ENCODE measurements around the gene KLHL29. TPM values are rescaled to one million over a fixed set of nuclear protein-coding genes. Genes with fewer than 3 reads are reported as not detected.
A peak's percentile ranks its signal among the peaks of the same experiment; 100 is the strongest.

Gene KLHL29
- total RNA-seq, 4 donors from 2014 or later: 39.6 to 52.0 (median 40.4) TPM

DNA sequence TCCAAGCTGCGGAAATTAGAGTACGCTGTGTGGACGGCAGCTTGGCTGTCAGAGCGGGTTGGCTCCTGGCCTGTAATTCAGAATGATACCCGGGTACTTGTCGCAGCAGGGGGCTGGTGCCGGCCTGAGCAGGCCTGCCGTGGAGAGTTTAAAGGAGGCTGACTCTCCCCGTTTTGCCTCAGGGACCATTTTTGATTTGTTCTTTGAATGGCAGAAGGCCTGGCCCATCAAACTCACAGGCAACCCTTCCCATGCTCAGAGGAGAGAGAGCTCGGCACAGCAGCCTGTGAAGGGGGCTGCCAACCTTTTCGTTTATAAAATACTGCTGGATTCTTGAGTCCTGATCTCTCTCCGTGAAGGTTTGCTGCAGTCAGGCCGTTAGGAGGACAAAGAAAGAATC, 151.3 kb downstream of the KLHL29 start:
- peak overlapping the region in 3 of 4 donors; percentile 27 to 77 (median 66) for H3K27ac ChIP-seq
- H3K27me3 ChIP-seq: no peaks in the 10 kb centered on the region
- DNase-seq (ENCODE audit: low spot score in 2 of 2): no peak

DNA sequence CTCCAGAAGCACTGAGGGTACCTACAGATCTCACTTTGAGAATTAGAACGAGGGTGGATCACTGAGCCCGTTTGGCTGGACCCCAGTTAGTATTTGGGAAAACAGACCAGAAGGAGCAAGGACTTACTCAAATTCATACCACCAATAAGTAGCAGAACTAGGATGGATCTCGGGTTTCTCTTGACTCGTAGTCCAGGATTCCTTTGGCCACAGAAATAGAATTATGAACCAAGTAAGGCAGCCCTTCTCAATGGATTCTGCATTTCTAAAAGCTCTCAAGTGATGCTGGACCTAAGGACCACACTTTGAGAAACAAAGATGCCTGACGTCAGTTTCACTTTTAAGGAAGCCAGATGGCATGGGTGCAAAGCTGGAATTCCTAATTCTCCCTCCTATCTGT, 153.0 kb downstream of the KLHL29 start:
- no peaks in the 10 kb centered on the region for H3K27me3 ChIP-seq
- TF ChIP-seq EP300 (IDR thresholded peaks at IDR 0.05): no peak
- TF ChIP-seq POLR2A (IDR thresholded peaks at IDR 0.05): no peak
- TF ChIP-seq, protein P1, sequence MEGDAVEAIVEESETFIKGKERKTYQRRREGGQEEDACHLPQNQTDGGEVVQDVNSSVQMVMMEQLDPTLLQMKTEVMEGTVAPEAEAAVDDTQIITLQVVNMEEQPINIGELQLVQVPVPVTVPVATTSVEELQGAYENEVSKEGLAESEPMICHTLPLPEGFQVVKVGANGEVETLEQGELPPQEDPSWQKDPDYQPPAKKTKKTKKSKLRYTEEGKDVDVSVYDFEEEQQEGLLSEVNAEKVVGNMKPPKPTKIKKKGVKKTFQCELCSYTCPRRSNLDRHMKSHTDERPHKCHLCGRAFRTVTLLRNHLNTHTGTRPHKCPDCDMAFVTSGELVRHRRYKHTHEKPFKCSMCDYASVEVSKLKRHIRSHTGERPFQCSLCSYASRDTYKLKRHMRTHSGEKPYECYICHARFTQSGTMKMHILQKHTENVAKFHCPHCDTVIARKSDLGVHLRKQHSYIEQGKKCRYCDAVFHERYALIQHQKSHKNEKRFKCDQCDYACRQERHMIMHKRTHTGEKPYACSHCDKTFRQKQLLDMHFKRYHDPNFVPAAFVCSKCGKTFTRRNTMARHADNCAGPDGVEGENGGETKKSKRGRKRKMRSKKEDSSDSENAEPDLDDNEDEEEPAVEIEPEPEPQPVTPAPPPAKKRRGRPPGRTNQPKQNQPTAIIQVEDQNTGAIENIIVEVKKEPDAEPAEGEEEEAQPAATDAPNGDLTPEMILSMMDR (IDR thresholded peaks at IDR 0.05): no peak
- no peaks in the 10 kb centered on the region for H3K9me3 ChIP-seq
- H3K4me3 ChIP-seq: no peak overlapping the region
- no peak for DNase-seq (ENCODE audit: low spot score in 2 of 2)
- H3K27ac ChIP-seq: peak overlapping the region in 3 of 4 donors; percentile 27 to 77 (median 70)
- WGBS, 2 donors: 72 to 73% methylated on average over 5 of the region's 5 CpGs
- H3K36me3 ChIP-seq: no peaks in the 10 kb centered on the region
- peaks cover 0 to 89% (median 25%) of the 10 kb centered on the region in 4 donors for H3K4me1 ChIP-seq

More for the DNA sequence above, 151.3 kb downstream of the KLHL29 start:
- no peak overlapping the region for H3K4me3 ChIP-seq
- no peaks in the 10 kb centered on the region for H3K9me3 ChIP-seq
- no peak for TF ChIP-seq EP300 (IDR thresholded peaks at IDR 0.05)
- no peak for TF ChIP-seq POLR2A (IDR thresholded peaks at IDR 0.05)
- TF ChIP-seq, protein P1 (IDR thresholded peaks at IDR 0.05): no peak
- H3K4me1 ChIP-seq: peaks cover 0 to 89% (median 27%) of the 10 kb centered on the region in 4 donors
- 49 to 64% methylated on average over 13 of the region's 13 CpGs for WGBS, 2 donors
- H3K36me3 ChIP-seq: no peaks in the 10 kb centered on the region

DNA sequence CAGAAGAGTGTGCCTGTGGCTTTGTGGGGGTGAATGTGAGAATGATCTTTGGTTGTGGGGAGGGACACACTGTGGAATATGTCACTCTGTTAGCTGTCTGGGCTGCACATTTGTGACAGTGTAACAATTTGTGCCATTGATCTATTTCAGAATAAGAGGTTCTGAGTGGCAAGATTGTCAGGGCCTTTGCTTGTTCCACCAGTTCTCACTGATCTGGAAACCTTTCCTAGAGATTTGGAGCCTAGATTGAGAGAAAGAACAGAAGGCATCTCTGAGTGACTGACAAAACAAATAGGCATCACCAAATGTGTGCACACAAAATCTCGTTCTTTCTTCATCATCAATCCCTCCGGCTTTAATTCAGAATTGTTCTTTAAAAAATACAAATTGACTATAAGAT, 153.6 kb downstream of the KLHL29 start:
- TF ChIP-seq POLR2A (IDR thresholded peaks at IDR 0.05) (no peak), EP300 (IDR thresholded peaks at IDR 0.05) (no peak)
- TF ChIP-seq, protein P1 (IDR thresholded peaks at IDR 0.05): no peak
- H3K9me3 ChIP-seq: no peaks in the 10 kb centered on the region
- WGBS, 2 donors: 62 to 73% methylated on average over 2 of the region's 2 CpGs
- H3K4me3 ChIP-seq: no peak overlapping the region
- no peak for DNase-seq (ENCODE audit: low spot score in 2 of 2)
- H3K27ac ChIP-seq: peak overlapping the region in 3 of 4 donors; percentile 27 to 77 (median 70)
- peaks cover 0 to 88% (median 26%) of the 10 kb centered on the region in 4 donors for H3K4me1 ChIP-seq
- H3K27me3 ChIP-seq: no peaks in the 10 kb centered on the region
- H3K36me3 ChIP-seq: no peaks in the 10 kb centered on the region

DNA sequence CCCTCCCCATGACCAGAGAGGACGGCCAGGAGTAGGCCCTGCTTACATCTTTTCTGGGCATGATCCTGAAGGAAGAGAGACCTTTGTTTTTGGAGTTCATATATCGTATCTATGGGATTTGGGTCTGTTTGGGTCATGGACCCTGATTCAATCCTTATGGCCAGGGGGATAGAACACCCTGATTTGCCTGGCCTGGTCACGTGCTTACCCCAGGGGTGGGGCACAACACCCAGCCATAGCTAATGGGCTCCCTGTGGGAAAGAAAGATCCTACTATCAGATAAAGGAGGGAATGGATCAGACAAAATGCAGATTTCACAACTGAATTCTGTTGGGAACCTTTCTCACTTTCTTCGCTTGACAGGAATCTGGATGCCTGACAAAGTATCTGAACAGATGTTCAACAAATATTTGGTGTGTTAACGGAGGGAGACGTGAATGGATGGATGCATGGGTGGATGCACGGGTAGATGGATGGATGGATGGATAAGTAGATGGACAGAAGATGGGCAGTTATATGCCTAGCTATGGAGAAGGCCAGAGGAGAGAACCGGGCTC, 155.9 kb downstream of the KLHL29 start:
- WGBS, 2 donors: 87 to 91% methylated on average over 8 of the region's 8 CpGs
- Histone ChIP-seq H3K27me3 (no peaks in the 10 kb centered on the region), H3K4me1 (peaks cover 0 to 89% (median 28%) of the 10 kb centered on the region in 4 donors)

DNA sequence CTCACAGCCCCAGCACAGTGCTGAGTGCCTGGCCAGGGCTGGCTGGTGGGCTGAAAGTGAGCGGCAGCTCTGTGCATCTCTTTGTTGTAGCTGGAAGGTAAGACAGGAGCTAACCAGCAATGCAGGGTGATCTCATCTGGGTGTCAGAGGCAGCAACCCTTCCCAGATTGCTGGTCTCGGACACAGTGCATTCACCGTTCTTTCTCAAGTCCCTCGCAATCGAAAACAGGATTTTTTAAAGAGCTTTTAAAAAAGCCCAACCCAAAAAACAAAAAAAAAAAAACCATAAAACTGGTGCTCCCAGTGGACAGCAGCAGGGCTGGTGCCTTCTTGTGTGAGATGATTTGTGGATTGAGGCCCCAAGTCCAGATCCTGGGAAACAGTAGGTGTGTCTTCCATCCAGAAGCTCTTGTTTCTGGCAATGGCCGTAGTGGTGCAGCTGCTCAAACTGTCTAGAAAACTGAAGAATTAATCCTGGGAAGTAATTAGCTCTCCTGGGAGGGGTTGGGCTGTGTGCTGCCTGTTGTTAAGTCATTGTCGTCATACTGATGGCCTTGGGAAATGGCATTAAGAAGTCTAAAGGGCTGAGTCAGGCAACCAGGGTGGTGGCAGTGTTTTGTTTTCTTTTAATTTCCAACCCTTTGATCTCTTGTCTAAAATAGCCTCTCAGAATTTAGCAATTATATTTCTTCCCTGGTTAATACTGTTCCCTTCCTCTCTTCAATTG, 156.7 kb downstream of the KLHL29 start:
- H3K9me3 ChIP-seq: no peaks in the 10 kb centered on the region
- no peak for TF ChIP-seq POLR2A (IDR thresholded peaks at IDR 0.05)
- TF ChIP-seq EP300 (IDR thresholded peaks at IDR 0.05): peak in 1 of 2 donors; percentile 46
- H3K4me1 ChIP-seq: peaks cover 0 to 92% (median 31%) of the 10 kb centered on the region in 4 donors
- no peaks in the 10 kb centered on the region for H3K36me3 ChIP-seq
- H3K4me3 ChIP-seq: no peak overlapping the region
- WGBS, 2 donors: 45 to 54% methylated on average over 7 of the region's 7 CpGs
- no peaks in the 10 kb centered on the region for H3K27me3 ChIP-seq
- peak in 1 of 2 donors; percentile 48 for DNase-seq (ENCODE audit: low spot score in 2 of 2)
- peak overlapping the region; percentile 8 to 93 (median 55) for H3K27ac ChIP-seq

More for the DNA sequence above, 155.9 kb downstream of the KLHL29 start:
- no peaks in the 10 kb centered on the region for H3K36me3 ChIP-seq
- no peak for DNase-seq (ENCODE audit: low spot score in 2 of 2)
- H3K9me3 ChIP-seq: no peaks in the 10 kb centered on the region
- peak overlapping the region in 3 of 4 donors; percentile 34 to 93 (median 76) for H3K27ac ChIP-seq
- no peak for TF ChIP-seq POLR2A (IDR thresholded peaks at IDR 0.05)
- no peak overlapping the region for H3K4me3 ChIP-seq

DNA sequence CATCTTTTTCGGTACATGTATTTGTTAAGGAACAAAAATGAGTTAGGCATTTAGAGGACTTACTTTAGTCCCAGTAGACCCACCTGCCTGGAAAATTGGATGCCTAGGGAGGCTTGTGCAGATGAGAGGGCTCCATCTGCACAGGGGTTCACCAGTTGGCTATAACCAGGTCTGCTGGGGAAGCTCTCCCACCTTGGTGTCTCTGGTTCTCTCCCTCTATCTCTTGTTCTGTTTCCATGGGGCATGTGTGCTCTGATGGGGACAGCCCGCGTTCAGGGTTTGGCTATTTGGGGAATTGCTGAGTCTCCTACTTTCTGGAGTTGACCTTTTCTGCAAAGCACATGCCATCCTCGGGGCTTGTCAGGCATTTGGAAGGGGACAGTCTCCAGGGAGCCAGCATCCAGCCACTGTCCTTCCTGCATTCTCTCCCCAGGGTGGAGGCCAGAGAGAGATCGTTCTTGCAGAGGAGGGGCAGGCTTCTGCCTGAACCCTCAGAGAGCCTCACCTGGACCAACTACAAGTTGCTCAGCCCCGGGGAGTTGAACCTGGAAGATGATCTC, 157.3 kb downstream of the KLHL29 start:
- H3K27me3 ChIP-seq: no peaks in the 10 kb centered on the region
- H3K36me3 ChIP-seq: no peaks in the 10 kb centered on the region
- H3K4me3 ChIP-seq: no peak overlapping the region
- no peak for DNase-seq (ENCODE audit: low spot score in 2 of 2)
- peak overlapping the region; percentile 8 to 93 (median 52) for H3K27ac ChIP-seq
- H3K4me1 ChIP-seq: peaks cover 0 to 89% (median 31%) of the 10 kb centered on the region in 4 donors
- TF ChIP-seq POLR2A (IDR thresholded peaks at IDR 0.05) (no peak), EP300 (IDR thresholded peaks at IDR 0.05) (no peak)
- TF ChIP-seq, protein P1 (IDR thresholded peaks at IDR 0.05): no peak
- WGBS, 2 donors: 52 to 56% methylated on average over 4 to 6 of the region's 6 CpGs
- H3K9me3 ChIP-seq: no peaks in the 10 kb centered on the region

Data from tibial nerve (tissue), 4 donors.